ENCODE measurements around the gene TEX44.
A peak's percentile ranks its signal among the peaks of the same experiment; 100 is the strongest.
"Not testable (repeated sequence)": the region's sequence is repeated elsewhere in the genome, so short reads cannot be mapped to it uniquely, and the experiment has no call there.

Gene TEX44

GRCh38 chr2:231573096-231573495 lies 19.6 kb upstream of the TEX44 start:
- Histone ChIP-seq H3K4me1 (ENCODE audit: control insufficient read depth, insufficient read depth, low read length) (peaks cover 18% of the 10 kb centered on the region), H3K4me3 (ENCODE audit: low read length) (no peak overlapping the region), H3K27ac (ENCODE audit: low read length) (no peak overlapping the region)

DNA sequence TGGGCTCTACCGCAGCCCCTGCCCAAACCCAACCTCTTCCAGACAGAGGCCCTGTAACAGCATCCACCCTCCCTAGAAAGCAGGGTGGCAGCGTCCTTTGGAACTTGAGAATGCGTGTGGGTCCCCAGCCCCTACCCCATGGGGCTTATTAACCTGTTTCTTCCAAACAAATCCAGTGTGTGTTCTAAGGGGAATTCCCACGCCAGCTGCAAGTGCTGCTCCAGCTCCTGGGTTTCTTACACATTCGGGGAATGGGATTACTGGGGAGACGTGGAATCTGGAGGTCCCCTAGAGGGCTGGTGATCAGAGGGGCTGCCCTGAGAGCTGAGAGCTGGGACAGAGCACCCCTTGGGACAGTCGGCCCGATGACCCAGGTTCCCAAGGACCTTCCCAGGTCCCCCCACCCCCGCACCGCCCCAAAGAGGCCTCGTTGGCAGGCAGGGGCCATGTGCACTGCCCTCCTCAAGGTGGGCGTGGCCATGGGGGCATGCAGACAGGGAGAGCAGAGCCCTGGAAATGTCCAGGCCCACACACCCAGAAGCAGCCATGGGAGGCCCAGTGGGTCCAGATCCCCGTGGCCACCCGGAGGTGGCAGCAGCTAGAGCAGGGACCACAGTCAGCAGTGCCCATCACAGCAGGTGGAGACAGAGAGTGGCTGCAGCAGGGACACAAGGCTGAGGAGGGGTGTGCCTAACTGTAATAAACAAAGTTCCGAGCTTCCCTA lies 18.8 kb upstream of the TEX44 start:
- H3K4me3 ChIP-seq (ENCODE audit: low read length) = no peak overlapping the region
- no peaks in the 10 kb centered on the region for H3K9me3 ChIP-seq (ENCODE audit: control insufficient read depth, insufficient read depth, low read length)
- DNase-seq (ENCODE audit: low read depth, low spot score) = no peak
- H3K27me3 ChIP-seq (ENCODE audit: control insufficient read depth, insufficient read depth, low read length) = no peaks in the 10 kb centered on the region
- H3K27ac ChIP-seq (ENCODE audit: low read length) = no peak overlapping the region
- WGBS (ENCODE audit: insufficient coverage, insufficient read length) = no CpG with 5 or more reads among the region's 15 CpGs
- peaks cover 14% of the 10 kb centered on the region for H3K4me1 ChIP-seq (ENCODE audit: control insufficient read depth, insufficient read depth, low read length)
- no peaks in the 10 kb centered on the region for H3K36me3 ChIP-seq (ENCODE audit: control insufficient read depth, insufficient read depth, low read length)

More at GRCh38 chr2:231573096-231573495, 19.6 kb upstream of the TEX44 start:
- DNase-seq (ENCODE audit: low read depth, low spot score) = no peak
- H3K36me3 ChIP-seq (ENCODE audit: control insufficient read depth, insufficient read depth, low read length) = no peaks in the 10 kb centered on the region
- no peaks in the 10 kb centered on the region for H3K9me3 ChIP-seq (ENCODE audit: control insufficient read depth, insufficient read depth, low read length)
- no peaks in the 10 kb centered on the region for H3K27me3 ChIP-seq (ENCODE audit: control insufficient read depth, insufficient read depth, low read length)
- no CpG with 5 or more reads among the region's 4 CpGs for WGBS (ENCODE audit: insufficient coverage, insufficient read length)

DNA sequence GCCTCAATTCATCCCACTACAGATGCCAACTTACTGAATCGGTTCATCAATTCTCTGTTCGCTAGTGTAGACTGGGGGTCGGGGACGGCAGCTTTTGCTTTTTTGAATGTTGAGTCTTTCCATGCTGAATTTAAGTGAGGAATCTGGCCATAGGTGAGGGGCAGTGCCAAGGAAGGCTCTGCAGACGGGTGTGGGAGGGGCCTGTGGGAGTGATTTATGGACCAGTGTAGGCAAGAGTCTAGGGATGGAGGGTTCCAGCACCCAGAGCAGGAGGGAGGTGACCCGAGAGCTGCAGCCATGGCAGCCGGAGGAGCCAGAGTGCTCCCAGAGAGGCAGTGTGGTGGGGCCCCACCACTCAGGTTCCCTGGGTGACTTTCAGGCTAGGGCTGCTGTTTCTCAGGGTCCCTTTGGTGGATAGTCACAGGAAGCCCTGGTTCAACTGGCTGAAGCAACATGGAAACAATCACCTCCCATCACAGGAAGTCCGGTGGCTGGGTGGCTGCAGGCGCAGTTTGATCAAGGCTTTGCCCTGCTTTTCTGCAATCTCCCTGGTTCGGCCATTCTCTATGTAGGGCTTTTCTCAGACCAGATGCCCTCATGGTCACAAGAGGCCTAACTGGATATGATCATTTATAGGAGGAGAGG lies 16.9 kb upstream of the TEX44 start:
- no peak overlapping the region for H3K4me3 ChIP-seq (ENCODE audit: low read length)
- DNase-seq (ENCODE audit: low read depth, low spot score) = no peak
- no peaks in the 10 kb centered on the region for H3K9me3 ChIP-seq (ENCODE audit: control insufficient read depth, insufficient read depth, low read length)
- WGBS (ENCODE audit: insufficient coverage, insufficient read length) = no CpG with 5 or more reads among the region's 10 CpGs
- H3K4me1 ChIP-seq (ENCODE audit: control insufficient read depth, insufficient read depth, low read length) = peaks cover 14% of the 10 kb centered on the region
- no peaks in the 10 kb centered on the region for H3K27me3 ChIP-seq (ENCODE audit: control insufficient read depth, insufficient read depth, low read length)
- H3K36me3 ChIP-seq (ENCODE audit: control insufficient read depth, insufficient read depth, low read length) = no peaks in the 10 kb centered on the region
- no peak overlapping the region for H3K27ac ChIP-seq (ENCODE audit: low read length)

DNA sequence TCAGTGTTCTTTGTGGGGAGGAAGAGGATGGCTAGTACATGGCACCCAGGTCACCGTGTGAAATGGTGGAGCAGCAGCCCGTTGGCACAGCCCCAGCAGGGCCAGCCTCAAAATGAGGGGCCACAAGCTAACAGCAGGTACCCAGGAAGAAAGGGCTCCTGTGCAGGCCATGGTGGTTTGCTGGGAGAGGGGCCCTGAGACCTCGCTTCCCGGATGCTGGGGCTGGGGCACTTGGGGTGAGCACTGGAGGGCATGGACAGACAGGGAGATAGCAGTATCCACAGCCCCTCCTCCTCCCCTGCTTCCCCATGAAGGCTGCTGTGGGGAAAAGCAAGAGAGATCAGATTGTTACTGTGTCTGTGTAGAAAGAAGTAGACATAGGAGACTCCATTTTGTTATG lies 16.2 kb upstream of the TEX44 start:
- Histone ChIP-seq H3K4me3 (ENCODE audit: low read length) (no peak overlapping the region), H3K27me3 (ENCODE audit: control insufficient read depth, insufficient read depth, low read length) (no peaks in the 10 kb centered on the region), H3K9me3 (ENCODE audit: control insufficient read depth, insufficient read depth, low read length) (no peaks in the 10 kb centered on the region), H3K4me1 (ENCODE audit: control insufficient read depth, insufficient read depth, low read length) (peaks cover 14% of the 10 kb centered on the region), H3K27ac (ENCODE audit: low read length) (peak overlapping the region; percentile 5), H3K36me3 (ENCODE audit: control insufficient read depth, insufficient read depth, low read length) (no peaks in the 10 kb centered on the region)
- DNase-seq (ENCODE audit: low read depth, low spot score) = no peak
- no CpG with 5 or more reads among the region's 4 CpGs for WGBS (ENCODE audit: insufficient coverage, insufficient read length)

DNA sequence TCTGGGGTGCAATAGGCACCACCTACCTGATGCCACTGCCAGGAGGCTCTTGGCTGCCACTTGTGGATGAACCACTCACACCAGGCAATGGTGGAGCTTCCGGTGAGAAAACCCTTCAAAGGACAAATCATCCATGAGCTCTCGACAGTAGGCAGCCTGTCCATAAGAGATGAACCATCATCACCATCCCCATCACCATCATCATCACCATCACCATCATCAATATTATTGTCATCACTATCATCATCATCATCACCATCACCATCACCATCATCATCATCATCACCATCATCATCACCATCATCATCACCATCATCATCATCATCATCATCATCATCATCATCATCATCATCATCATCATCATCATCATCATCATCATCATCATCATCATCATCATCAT lies 14.0 kb upstream of the TEX44 start:
- not testable (repeated sequence) for H3K9me3 ChIP-seq (ENCODE audit: control insufficient read depth, insufficient read depth, low read length); H3K4me1 ChIP-seq (ENCODE audit: control insufficient read depth, insufficient read depth, low read length); H3K27me3 ChIP-seq (ENCODE audit: control insufficient read depth, insufficient read depth, low read length); H3K27ac ChIP-seq (ENCODE audit: low read length); H3K36me3 ChIP-seq (ENCODE audit: control insufficient read depth, insufficient read depth, low read length); H3K4me3 ChIP-seq (ENCODE audit: low read length); DNase-seq (ENCODE audit: low read depth, low spot score)
- no CpG with 5 or more reads among the region's 2 CpGs for WGBS (ENCODE audit: insufficient coverage, insufficient read length)

DNA sequence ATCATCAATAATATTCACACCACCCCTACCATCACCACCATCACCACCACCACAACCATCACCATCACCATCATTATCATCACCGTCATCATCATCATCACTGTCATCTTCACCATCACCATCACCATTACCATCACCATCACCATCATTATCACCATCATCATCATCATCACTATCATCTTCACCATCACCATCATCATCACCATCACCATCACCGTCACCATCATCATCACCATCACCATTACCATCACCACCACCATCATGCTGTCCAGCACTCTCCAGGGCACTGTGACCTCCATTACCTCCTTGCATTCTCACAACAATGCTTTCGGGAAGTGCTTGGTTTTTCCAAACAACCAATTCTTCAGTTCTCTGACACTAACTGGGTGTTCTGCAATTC lies 13.1 kb upstream of the TEX44 start:
- Histone ChIP-seq H3K4me1 (ENCODE audit: control insufficient read depth, insufficient read depth, low read length) (peaks cover 4% of the 10 kb centered on the region), H3K27me3 (ENCODE audit: control insufficient read depth, insufficient read depth, low read length) (no peaks in the 10 kb centered on the region), H3K27ac (ENCODE audit: low read length) (no peak overlapping the region), H3K36me3 (ENCODE audit: control insufficient read depth, insufficient read depth, low read length) (no peaks in the 10 kb centered on the region), H3K9me3 (ENCODE audit: control insufficient read depth, insufficient read depth, low read length) (no peaks in the 10 kb centered on the region), H3K4me3 (ENCODE audit: low read length) (no peak overlapping the region)
- 97% methylated on average over 1 of the region's 3 CpGs for WGBS (ENCODE audit: insufficient coverage, insufficient read length)
- no peak for DNase-seq (ENCODE audit: low read depth, low spot score)

GRCh38 chr2:231581328-231581727 lies 11.3 kb upstream of the TEX44 start:
- no peak overlapping the region for H3K4me3 ChIP-seq (ENCODE audit: low read length)
- H3K27ac ChIP-seq (ENCODE audit: low read length) = no peak overlapping the region
- H3K36me3 ChIP-seq (ENCODE audit: control insufficient read depth, insufficient read depth, low read length) = no peaks in the 10 kb centered on the region
- peaks cover 3% of the 10 kb centered on the region for H3K4me1 ChIP-seq (ENCODE audit: control insufficient read depth, insufficient read depth, low read length)
- WGBS (ENCODE audit: insufficient coverage, insufficient read length) = no CpG with 5 or more reads among the region's 4 CpGs
- no peaks in the 10 kb centered on the region for H3K27me3 ChIP-seq (ENCODE audit: control insufficient read depth, insufficient read depth, low read length)
- no peaks in the 10 kb centered on the region for H3K9me3 ChIP-seq (ENCODE audit: control insufficient read depth, insufficient read depth, low read length)
- no peak for DNase-seq (ENCODE audit: low read depth, low spot score)

DNA sequence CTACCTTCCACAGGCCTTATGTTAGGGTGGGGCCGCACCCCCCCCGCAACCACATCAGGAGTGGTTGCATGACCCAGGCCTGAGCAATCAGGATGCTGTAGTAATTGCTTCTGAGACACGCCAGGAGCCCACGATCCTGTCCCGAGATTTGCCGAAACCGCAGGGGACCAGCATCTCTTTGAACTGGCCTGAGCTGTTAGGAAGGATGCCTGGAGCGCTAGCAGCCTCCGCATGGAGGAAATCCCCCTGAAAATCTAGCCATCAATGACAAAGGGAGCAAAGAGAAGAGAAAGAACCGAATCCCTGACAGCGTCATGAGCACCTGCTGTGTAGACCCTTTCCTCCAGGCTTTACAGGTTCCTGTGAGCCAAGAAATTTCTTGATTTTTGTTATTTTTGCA lies 8.7 kb upstream of the TEX44 start:
- Histone ChIP-seq H3K4me3 (ENCODE audit: low read length) (no peak overlapping the region), H3K27me3 (ENCODE audit: control insufficient read depth, insufficient read depth, low read length) (no peaks in the 10 kb centered on the region), H3K36me3 (ENCODE audit: control insufficient read depth, insufficient read depth, low read length) (no peaks in the 10 kb centered on the region), H3K4me1 (ENCODE audit: control insufficient read depth, insufficient read depth, low read length) (no peaks in the 10 kb centered on the region), H3K9me3 (ENCODE audit: control insufficient read depth, insufficient read depth, low read length) (no peaks in the 10 kb centered on the region), H3K27ac (ENCODE audit: low read length) (no peak overlapping the region)
- no CpG with 5 or more reads among the region's 11 CpGs for WGBS (ENCODE audit: insufficient coverage, insufficient read length)
- no peak for DNase-seq (ENCODE audit: low read depth, low spot score)

GRCh38 chr2:231587744-231588143 lies 4.9 kb upstream of the TEX44 start:
- not testable (repeated sequence) for DNase-seq (ENCODE audit: low read depth, low spot score); H3K27me3 ChIP-seq (ENCODE audit: control insufficient read depth, insufficient read depth, low read length); H3K9me3 ChIP-seq (ENCODE audit: control insufficient read depth, insufficient read depth, low read length); H3K4me3 ChIP-seq (ENCODE audit: low read length); H3K27ac ChIP-seq (ENCODE audit: low read length); H3K36me3 ChIP-seq (ENCODE audit: control insufficient read depth, insufficient read depth, low read length); H3K4me1 ChIP-seq (ENCODE audit: control insufficient read depth, insufficient read depth, low read length)
- WGBS (ENCODE audit: insufficient coverage, insufficient read length) = no CpG with 5 or more reads among the region's 1 CpG

- Histone ChIP-seq H3K4me3 (ENCODE audit: low read length) (no peak overlapping the region), H3K36me3 (ENCODE audit: control insufficient read depth, insufficient read depth, low read length) (no peaks in the 10 kb centered on the region), H3K4me1 (ENCODE audit: control insufficient read depth, insufficient read depth, low read length) (no peaks in the 10 kb centered on the region), H3K9me3 (ENCODE audit: control insufficient read depth, insufficient read depth, low read length) (no peaks in the 10 kb centered on the region), H3K27me3 (ENCODE audit: control insufficient read depth, insufficient read depth, low read length) (no peaks in the 10 kb centered on the region), H3K27ac (ENCODE audit: low read length) (no peak overlapping the region)
- DNase-seq (ENCODE audit: low read depth, low spot score) = no peak
- no CpG with 5 or more reads among the region's 7 CpGs for WGBS (ENCODE audit: insufficient coverage, insufficient read length)
Measured at GRCh38 chr2:231589656-231590055, 3.0 kb upstream of the TEX44 start.

DNA sequence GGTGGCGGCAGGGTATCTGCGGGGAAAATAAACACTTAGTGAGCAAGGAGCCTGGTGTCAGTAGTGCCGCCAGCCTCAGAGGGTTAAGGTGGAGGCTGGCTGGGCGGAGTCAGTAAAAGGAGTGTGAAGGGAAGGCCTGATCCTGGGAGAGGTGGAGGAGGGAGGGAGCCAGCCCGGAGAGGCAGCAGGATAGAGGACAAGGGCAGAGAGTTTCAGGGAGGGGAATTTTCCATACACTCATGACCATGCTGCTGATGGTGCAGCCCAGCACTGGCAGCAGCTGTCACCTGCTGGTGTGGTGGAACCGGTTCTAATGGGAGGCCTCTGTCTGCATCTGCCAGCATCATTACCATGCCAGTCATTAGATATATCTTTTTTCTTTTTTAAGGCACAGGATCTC lies 2.0 kb upstream of the TEX44 start:
- DNase-seq (ENCODE audit: low read depth, low spot score) = no peak
- no CpG with 5 or more reads among the region's 6 CpGs for WGBS (ENCODE audit: insufficient coverage, insufficient read length)
- Histone ChIP-seq H3K9me3 (ENCODE audit: control insufficient read depth, insufficient read depth, low read length) (no peaks in the 10 kb centered on the region), H3K27ac (ENCODE audit: low read length) (no peak overlapping the region), H3K4me3 (ENCODE audit: low read length) (no peak overlapping the region), H3K4me1 (ENCODE audit: control insufficient read depth, insufficient read depth, low read length) (no peaks in the 10 kb centered on the region), H3K36me3 (ENCODE audit: control insufficient read depth, insufficient read depth, low read length) (no peaks in the 10 kb centered on the region), H3K27me3 (ENCODE audit: control insufficient read depth, insufficient read depth, low read length) (no peaks in the 10 kb centered on the region)

All from iPS DF 6.9 (cell line).